DOHH2 (cell line): ENCODE measurements around the gene EFNA5.

ENCODE experiments used
- CTCF ChIP-seq: fragments of 200-600 bp; sonication (generic); IDR thresholded peaks from one replicate; pipeline ENCODE4 v1.5.1; 2014; ENCODE audit warnings: antibody characterized with exemption, mild to moderate bottlenecking, low read depth, low read length; ENCODE audit not compliant: poor library complexity, severe bottlenecking
- EZH2phosphoT487 ChIP-seq: fragments of 200-600 bp; sonication (generic); IDR thresholded peaks from 2 replicates; pipeline ENCODE4 v1.6.1; 2017; ENCODE audit warnings: borderline replicate concordance, mild to moderate bottlenecking, antibody characterized with exemption, low read length, moderate library complexity, mixed read lengths

GRCh38 chr5:107365320-107366109 is 305.2 kb downstream of the EFNA5 start:
- TF ChIP-seq EZH2phosphoT487 (no peak), CTCF (no peak)
